GM13977 (cell line): ENCODE data around the gene TFB1M.

Experiments used
- DNase-seq: peaks from one replicate; pipeline ENCODE4 v3.0.0; 2012; ENCODE audit warnings: low spot score
- in situ Hi-C: fragments of 300-500 bp; cut with MboI; formaldehyde crosslinking; loops from one replicate; pipeline ENCODE4 v1.12.0; 2022; ENCODE audit warnings: low sequenced_read_pairs, low pct_unique_long_range_greater_than_20kb, mixed read lengths, inconsistent platforms; ENCODE audit not compliant: unreplicated experiment
- TF ChIP-seq, protein P1 (sequence below): IDR thresholded peaks from 2 replicates; pipeline ENCODE4 v1.5.1; 2012; ENCODE audit warnings: mild to moderate bottlenecking, control low read depth; ENCODE audit not compliant: insufficient read depth; ENCODE audit errors: extremely low read depth, missing control alignments

The TFB1M gene

DNA sequence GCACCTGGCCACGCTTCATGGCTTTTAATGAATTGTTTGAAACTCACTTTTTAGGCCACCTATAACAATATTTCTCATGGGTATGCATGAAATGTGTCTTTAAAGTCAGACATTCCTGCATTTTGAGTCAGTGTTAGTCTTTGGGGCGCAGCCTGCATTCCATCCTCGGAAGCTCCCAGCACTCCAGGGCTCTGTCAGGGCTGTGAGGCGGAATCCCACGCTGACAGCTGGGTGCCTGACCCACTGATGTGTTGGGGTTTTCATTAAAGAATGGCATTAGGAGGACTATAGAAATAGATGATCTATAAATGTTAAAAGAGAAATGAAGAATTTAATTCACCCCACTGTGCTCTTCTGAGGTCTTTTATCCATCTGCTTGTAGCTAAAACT is 66.7 kb downstream of the TFB1M start:
- in situ Hi-C loops, result no loop called here
- TF ChIP-seq, protein P1, sequence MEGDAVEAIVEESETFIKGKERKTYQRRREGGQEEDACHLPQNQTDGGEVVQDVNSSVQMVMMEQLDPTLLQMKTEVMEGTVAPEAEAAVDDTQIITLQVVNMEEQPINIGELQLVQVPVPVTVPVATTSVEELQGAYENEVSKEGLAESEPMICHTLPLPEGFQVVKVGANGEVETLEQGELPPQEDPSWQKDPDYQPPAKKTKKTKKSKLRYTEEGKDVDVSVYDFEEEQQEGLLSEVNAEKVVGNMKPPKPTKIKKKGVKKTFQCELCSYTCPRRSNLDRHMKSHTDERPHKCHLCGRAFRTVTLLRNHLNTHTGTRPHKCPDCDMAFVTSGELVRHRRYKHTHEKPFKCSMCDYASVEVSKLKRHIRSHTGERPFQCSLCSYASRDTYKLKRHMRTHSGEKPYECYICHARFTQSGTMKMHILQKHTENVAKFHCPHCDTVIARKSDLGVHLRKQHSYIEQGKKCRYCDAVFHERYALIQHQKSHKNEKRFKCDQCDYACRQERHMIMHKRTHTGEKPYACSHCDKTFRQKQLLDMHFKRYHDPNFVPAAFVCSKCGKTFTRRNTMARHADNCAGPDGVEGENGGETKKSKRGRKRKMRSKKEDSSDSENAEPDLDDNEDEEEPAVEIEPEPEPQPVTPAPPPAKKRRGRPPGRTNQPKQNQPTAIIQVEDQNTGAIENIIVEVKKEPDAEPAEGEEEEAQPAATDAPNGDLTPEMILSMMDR, result no peak
- no peak for DNase-seq

DNA sequence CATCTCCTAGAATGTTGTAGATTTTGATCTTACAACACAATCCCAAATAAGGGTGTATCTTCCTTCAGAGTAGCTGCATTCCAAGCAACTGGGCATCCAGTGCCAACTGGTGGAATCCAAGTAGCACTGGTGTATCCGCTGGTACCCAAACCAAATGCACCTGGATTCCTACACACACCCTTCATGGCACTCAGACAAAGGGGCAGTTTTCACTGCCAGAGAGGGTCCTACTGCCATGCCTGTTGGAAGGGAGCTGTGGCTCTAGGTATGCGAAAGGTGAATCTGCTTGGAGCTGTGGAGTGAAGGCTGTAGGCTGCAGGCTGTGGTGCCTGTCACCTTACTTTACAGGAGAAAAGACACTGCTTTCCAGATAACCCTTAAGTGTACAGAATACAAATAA is 67.5 kb downstream of the TFB1M start:
- in situ Hi-C loops, result no loop called here
- no peak for DNase-seq
- TF ChIP-seq, protein P1, result no peak

DNA sequence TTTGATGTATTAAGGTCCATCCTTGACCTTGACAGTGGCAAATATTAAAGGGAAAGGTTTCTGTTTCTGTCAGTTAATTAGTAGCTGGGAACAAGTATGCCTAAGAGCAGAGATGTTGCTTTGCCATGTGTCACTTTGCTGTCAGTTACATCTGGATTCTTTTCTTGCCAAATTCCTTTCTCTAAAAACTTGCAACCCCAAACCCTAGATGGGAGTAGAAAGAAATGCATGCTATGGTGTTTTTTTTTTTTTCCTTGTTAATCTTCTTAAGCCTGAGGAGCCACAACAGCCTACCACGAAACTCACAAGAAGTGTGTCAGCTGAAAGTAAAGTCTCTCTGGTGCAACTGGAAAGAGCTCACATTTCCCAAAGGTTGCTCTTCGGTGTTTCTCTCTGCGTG is 68.5 kb downstream of the TFB1M start:
- in situ Hi-C loops, result no loop called here
- no peak for DNase-seq
- TF ChIP-seq, protein P1, result no peak

DNA sequence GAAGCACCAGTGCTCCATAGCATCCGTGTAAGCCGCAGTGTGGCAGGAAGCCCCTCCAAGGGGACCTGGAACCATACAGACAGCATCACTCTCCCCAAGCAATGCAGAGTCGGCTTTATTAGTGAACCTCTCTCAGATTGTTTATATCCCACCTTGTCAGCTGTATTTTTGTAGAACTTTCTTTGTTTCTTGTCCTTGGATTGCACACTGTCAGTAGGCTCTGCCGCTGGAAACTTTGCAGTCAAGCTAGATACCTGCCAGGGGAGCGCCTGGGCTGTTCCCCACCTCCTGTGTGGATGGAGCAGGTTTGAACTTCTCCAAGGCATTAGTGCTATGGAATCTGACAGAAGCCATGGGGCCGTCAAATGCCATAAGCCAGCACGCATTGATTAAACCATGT is 69.1 kb downstream of the TFB1M start:
- DNase-seq, result no peak
- in situ Hi-C loops, result no loop called here
- TF ChIP-seq, protein P1, result no peak

DNA sequence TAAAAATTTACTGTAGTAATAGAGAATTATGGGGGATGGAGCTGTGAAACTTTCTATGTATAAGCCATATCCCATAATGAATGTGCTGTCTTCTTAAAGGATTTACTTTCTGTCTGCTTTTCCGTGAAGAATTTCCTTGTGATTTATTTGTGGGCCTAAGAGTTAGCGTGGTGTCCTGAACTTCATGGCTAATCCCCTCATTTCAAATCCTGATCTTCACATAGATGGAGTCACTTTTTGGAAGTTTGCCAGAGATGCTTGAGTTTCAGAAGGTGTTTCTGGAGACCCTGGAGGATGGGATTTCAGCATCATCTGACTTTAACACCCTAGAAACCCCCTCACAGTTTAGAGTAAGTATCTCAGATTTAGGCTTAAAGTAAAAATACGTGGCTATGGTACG is 69.8 kb downstream of the TFB1M start:
- no peak for DNase-seq
- in situ Hi-C loops, result no loop called here
- TF ChIP-seq, protein P1, result no peak

DNA sequence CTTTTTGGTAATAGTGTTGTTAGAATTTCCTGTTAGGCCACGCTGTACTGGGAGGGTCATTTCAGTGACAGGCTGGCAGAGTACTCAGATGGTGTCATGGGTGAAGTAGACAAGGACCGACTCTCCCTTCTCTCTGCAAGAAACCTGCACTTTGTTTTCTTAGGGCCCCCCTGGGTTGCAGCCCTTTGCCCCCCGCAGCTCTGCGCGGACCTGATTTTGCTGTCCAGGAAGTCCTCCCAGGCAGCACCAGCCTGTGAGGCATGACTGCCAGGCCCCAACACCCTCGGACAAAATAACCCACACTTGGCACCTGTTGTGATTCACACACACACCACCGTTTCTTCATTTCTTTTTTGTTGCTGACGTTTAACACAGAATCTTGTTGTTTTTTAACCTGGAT is 72.3 kb downstream of the TFB1M start:
- TF ChIP-seq, protein P1, result no peak
- in situ Hi-C loops, result no loop called here

DNA sequence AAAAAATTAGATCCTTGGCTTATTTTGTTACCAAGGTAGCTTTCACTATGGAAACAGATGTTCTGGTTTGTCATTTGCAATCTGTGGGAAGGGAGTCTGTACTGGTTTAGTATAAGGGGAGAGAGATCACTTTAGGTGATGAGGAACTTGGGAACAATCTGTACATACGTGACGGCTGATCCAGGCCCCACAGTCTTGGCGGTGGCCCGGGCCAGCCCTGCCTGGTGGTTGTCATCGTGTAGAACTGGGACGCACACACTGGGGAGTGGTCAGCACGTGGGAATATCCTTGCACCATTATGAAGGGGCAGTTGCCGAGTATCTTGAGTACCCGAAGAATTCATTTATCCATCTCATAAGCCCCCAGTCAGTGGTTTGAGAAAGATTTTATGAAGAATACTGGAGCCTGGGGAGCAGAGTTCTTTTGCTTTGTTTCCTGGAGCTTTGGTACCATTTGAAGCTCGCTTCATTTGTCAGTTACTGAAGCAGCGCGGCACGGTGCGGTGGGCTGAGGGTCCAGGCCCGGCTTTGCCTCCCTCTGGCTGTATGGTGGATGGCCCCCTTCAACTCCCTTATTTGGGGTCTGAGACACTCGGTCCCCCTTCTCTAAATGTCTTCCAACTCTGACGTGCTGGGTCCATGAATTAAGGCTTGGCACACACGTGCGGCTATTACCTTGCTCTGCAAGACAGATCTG is 73.2 kb downstream of the TFB1M start:
- TF ChIP-seq, protein P1, result no peak
- in situ Hi-C loops, result no loop called here
- no peak for DNase-seq

More for the DNA sequence above, 72.3 kb downstream of the TFB1M start:
- DNase-seq, result no peak
